Keratinocyte (primary cell): ENCODE data around the gene RPA1. TPM values are rescaled to one million over a fixed set of nuclear protein-coding genes. Genes with fewer than 3 reads are reported as not detected.

Experiments
- DNase-seq: peaks from one replicate; pipeline ENCODE4 v3.0.0-alpha.2; 2011; ENCODE audit warnings: low read depth, missing footprints, low spot score
- FAIRE-seq: peaks from 2 replicates; lab custom pipeline; 2011; peaks lifted over from hg19 to GRCh38; lab: Jason Lieb, UNC
- H2AFZ ChIP-seq: 2 replicates; pipeline ENCODE4 v1.6.0; 2012; ENCODE audit warnings: low read length, control low read depth, inconsistent platforms; ENCODE audit not compliant: control insufficient read depth
- H3K27ac ChIP-seq: 2 replicates; pipeline ENCODE4 v1.5.1; 2011; ENCODE audit warnings: low read length; ENCODE audit not compliant: control insufficient read depth, insufficient read depth
- H3K27me3 ChIP-seq: 3 replicates; pipeline ENCODE4 v1.6.0; 2011; ENCODE audit warnings: low read length; ENCODE audit not compliant: control insufficient read depth, insufficient read depth; ENCODE audit errors: extremely low read depth
- H3K36me3 ChIP-seq, 2 experiments: 2 replicates in 1 of 2; 3 replicates in 1 of 2; pipeline ENCODE4 v1.5.1; 2011; ENCODE audit warnings: low read length in 2 of 2, mild to moderate bottlenecking in 1 of 2; ENCODE audit not compliant: control insufficient read depth in 2 of 2, insufficient read depth in 2 of 2; ENCODE audit errors: extremely low read depth in 1 of 2
- H3K4me1 ChIP-seq: 3 replicates; pipeline ENCODE4 v1.5.1; 2011; ENCODE audit warnings: low read length; ENCODE audit not compliant: control insufficient read depth, insufficient read depth; ENCODE audit errors: extremely low read depth
- H3K4me2 ChIP-seq: 3 replicates; pipeline ENCODE4 v1.6.0; 2011; ENCODE audit warnings: low read depth, low read length; ENCODE audit not compliant: control insufficient read depth, insufficient read depth; ENCODE audit errors: extremely low read depth
- H3K4me3 ChIP-seq, 3 experiments: fragments of 200-600 bp in 1 of 3; sonication (generic) in 1 of 3; 2 replicates in 2 of 3; 3 replicates in 1 of 3; pipeline ENCODE4 v1.5.1; 2011 to 2016; ENCODE audit warnings: low read length in 3 of 3, mild to moderate bottlenecking in 3 of 3, control low read depth in 2 of 3, inconsistent platforms in 1 of 3, low read depth in 1 of 3, mixed read lengths in 1 of 3, mixed run types in 1 of 3, moderate library complexity in 1 of 3; ENCODE audit not compliant: control insufficient read depth in 2 of 3, insufficient read depth in 2 of 3; ENCODE audit errors: extremely low read depth in 1 of 3
- H3K79me2 ChIP-seq: 2 replicates; pipeline ENCODE4 v1.6.0; 2012; ENCODE audit warnings: low read length; ENCODE audit not compliant: control insufficient read depth, insufficient read depth
- H3K9ac ChIP-seq: 3 replicates; pipeline ENCODE4 v1.6.0; 2011; ENCODE audit warnings: low read length; ENCODE audit not compliant: control insufficient read depth, insufficient read depth; ENCODE audit errors: extremely low read depth
- H3K9me1 ChIP-seq: 3 replicates; pipeline ENCODE4 v1.6.0; 2011; ENCODE audit warnings: low read length; ENCODE audit not compliant: control insufficient read depth, insufficient read depth; ENCODE audit errors: extremely low read depth
- H3K9me3 ChIP-seq: 2 replicates; pipeline ENCODE4 v1.5.1; 2012; ENCODE audit warnings: low read depth, low read length; ENCODE audit not compliant: control insufficient read depth
- H4K20me1 ChIP-seq: 3 replicates; pipeline ENCODE4 v1.6.0; 2011; ENCODE audit warnings: low read length; ENCODE audit not compliant: control insufficient read depth, insufficient read depth; ENCODE audit errors: extremely low read depth
- EZH2 ChIP-seq: IDR thresholded peaks from one replicate; pipeline ENCODE4 v1.6.1; 2012; ENCODE audit warnings: inconsistent platforms, mild to moderate bottlenecking, low read length, moderate library complexity
- dilution Hi-C: fragments of 300-500 bp; cut with MboI; formaldehyde crosslinking; loops from one replicate; pipeline ENCODE4 v1.7.0; 2020; ENCODE audit warnings: low sequenced_read_pairs; ENCODE audit not compliant: extremely low pct_ligation_motif_present
- polyA plus RNA-seq, 5 experiments: library from polyadenylated mRNA; depleted of rRNA in 3 of 5; stranded (reverse) in 3 of 5; stranded (forward) in 1 of 5; unstranded in 1 of 5; fragments of >200 nt; gene quantifications; 1 replicate in 1 of 5; 2 replicates in 3 of 5; 3 replicates in 1 of 5; pipeline versions ENCODE4 v1.2.1 to v1.2.3, GENCODE V29; 2011 to 2012; ENCODE audit warnings: missing spikeins in 2 of 5, low read depth in 1 of 5, low replicate concordance in 1 of 5
- TF ChIP-seq, protein P1 (sequence below), 3 experiments: IDR thresholded peaks in 1 of 3; conservative IDR thresholded peaks in 1 of 3; optimal IDR thresholded peaks in 1 of 3; 2 replicates in 2 of 3; 3 replicates in 1 of 3; pipeline versions ENCODE3 to v1.5.1; 2011; ENCODE audit warnings: low read length in 3 of 3, mild to moderate bottlenecking in 3 of 3, moderate library complexity in 2 of 3, control low read depth in 1 of 3, inconsistent platforms in 1 of 3; ENCODE audit not compliant: insufficient read depth in 2 of 3; ENCODE audit errors: extremely low read depth in 1 of 3

RPA1 gene
- polyA plus RNA-seq, 1 donor (not counting 4 experiments of a cell fraction or from before 2014, with no cell fraction given), result 74.9 TPM

DNA sequence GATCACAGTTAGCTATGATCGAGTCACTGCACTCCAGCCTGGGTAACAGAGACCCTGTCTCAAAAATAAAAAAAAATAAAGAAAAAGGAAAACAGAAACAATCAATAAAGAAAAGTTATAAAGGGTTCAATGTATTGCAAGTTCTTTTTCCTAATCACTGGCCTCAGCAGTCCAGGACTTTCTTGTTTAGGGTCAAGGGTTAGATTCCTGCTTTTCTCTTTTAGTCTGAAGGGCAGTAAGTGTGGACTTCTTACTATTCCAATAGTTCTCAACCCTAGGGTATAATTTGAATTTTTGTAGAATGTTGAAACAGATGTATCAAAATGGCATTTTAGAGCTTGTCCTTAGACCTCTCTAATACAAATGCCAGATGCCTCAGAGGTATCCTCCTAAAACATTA, 27.4 kb upstream of the RPA1 start:
- no peaks in the 10 kb centered on the region for H3K4me1 ChIP-seq
- H3K9ac ChIP-seq, result no peak overlapping the region
- peaks cover 5 to 12% of the 10 kb centered on the region in 2 experiments for H3K36me3 ChIP-seq

DNA sequence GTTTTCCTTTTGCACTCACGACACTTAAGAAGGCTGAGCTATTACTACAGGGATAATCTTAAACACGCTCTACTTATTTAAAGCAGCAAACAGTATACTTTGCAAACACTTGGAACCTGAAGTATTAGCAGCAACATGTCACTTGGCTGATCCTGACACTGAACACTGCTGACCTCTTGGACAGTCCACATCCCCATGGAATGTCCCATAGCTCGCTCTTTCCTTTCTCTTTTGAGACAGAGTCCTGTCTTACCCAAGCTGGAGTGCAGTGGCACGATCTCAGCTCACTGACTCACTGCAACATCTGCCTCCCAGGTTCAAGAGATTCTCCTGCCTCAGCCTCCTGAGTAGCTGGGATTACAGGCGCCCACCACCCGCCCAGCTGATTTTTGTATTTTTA, 26.5 kb upstream of the RPA1 start:
- H3K36me3 ChIP-seq, result peaks cover 4 to 12% of the 10 kb centered on the region in 2 experiments
- H3K79me2 ChIP-seq, result no peaks in the 10 kb centered on the region
- no peak overlapping the region for H3K27ac ChIP-seq
- no peak overlapping the region for H3K4me2 ChIP-seq
- no peaks in the 10 kb centered on the region for H4K20me1 ChIP-seq
- no peaks in the 10 kb centered on the region for H3K27me3 ChIP-seq
- H2AFZ ChIP-seq, result no peak overlapping the region
- TF ChIP-seq, protein P1, sequence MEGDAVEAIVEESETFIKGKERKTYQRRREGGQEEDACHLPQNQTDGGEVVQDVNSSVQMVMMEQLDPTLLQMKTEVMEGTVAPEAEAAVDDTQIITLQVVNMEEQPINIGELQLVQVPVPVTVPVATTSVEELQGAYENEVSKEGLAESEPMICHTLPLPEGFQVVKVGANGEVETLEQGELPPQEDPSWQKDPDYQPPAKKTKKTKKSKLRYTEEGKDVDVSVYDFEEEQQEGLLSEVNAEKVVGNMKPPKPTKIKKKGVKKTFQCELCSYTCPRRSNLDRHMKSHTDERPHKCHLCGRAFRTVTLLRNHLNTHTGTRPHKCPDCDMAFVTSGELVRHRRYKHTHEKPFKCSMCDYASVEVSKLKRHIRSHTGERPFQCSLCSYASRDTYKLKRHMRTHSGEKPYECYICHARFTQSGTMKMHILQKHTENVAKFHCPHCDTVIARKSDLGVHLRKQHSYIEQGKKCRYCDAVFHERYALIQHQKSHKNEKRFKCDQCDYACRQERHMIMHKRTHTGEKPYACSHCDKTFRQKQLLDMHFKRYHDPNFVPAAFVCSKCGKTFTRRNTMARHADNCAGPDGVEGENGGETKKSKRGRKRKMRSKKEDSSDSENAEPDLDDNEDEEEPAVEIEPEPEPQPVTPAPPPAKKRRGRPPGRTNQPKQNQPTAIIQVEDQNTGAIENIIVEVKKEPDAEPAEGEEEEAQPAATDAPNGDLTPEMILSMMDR (optimal IDR thresholded peaks at IDR 0.05 in 1 of 3, IDR thresholded peaks at IDR 0.05 in 1 of 3, conservative IDR thresholded peaks at IDR 0.05 in 1 of 3; ENCODE audit: extremely low read depth in 1 of 3, insufficient read depth in 2 of 3, low read length in 3 of 3), result no peak
- no peak for TF ChIP-seq EZH2
- no peak overlapping the region for H3K9ac ChIP-seq
- DNase-seq (no peak), FAIRE-seq (no peak)
- H3K4me1 ChIP-seq, result no peaks in the 10 kb centered on the region
- no peak overlapping the region for H3K4me3 ChIP-seq
- dilution Hi-C loops, result no loop called here
- H3K9me3 ChIP-seq, result no peaks in the 10 kb centered on the region
- no peaks in the 10 kb centered on the region for H3K9me1 ChIP-seq

More for the DNA sequence above, 27.4 kb upstream of the RPA1 start:
- Histone ChIP-seq H3K79me2 (no peaks in the 10 kb centered on the region), H3K27me3 (no peaks in the 10 kb centered on the region), H3K27ac (no peak overlapping the region), H3K9me1 (no peaks in the 10 kb centered on the region), H2AFZ (no peak overlapping the region), H4K20me1 (no peaks in the 10 kb centered on the region), H3K4me3 (no peak overlapping the region), H3K9me3 (no peaks in the 10 kb centered on the region), H3K4me2 (no peak overlapping the region)
- FAIRE-seq, result no peak
- TF ChIP-seq EZH2, result no peak
- TF ChIP-seq, protein P1 (optimal IDR thresholded peaks at IDR 0.05 in 1 of 3, IDR thresholded peaks at IDR 0.05 in 1 of 3, conservative IDR thresholded peaks at IDR 0.05 in 1 of 3; ENCODE audit: extremely low read depth in 1 of 3, insufficient read depth in 2 of 3, low read length in 3 of 3), result no peak
- DNase-seq, result no peak
- dilution Hi-C loops, result no loop called here
